C4-2B (cell line): Measurements from ENCODE around the gene PRDM1.

Experiments used
- H3K27ac ChIP-seq: fragments of 450-650 bp; 2 replicates; pipeline ENCODE4 v1.5.1; 2017
- ZFX ChIP-seq: fragments of 450-650 bp; IDR thresholded peaks from 2 replicates; pipeline ENCODE4 v1.6.1; 2017
- TF ChIP-seq, protein P1 (sequence below): fragments of 450-650 bp; conservative IDR thresholded peaks from 2 replicates; pipeline ENCODE4 v1.5.1; 2017; ENCODE audit warnings: mild to moderate bottlenecking

Gene PRDM1

DNA sequence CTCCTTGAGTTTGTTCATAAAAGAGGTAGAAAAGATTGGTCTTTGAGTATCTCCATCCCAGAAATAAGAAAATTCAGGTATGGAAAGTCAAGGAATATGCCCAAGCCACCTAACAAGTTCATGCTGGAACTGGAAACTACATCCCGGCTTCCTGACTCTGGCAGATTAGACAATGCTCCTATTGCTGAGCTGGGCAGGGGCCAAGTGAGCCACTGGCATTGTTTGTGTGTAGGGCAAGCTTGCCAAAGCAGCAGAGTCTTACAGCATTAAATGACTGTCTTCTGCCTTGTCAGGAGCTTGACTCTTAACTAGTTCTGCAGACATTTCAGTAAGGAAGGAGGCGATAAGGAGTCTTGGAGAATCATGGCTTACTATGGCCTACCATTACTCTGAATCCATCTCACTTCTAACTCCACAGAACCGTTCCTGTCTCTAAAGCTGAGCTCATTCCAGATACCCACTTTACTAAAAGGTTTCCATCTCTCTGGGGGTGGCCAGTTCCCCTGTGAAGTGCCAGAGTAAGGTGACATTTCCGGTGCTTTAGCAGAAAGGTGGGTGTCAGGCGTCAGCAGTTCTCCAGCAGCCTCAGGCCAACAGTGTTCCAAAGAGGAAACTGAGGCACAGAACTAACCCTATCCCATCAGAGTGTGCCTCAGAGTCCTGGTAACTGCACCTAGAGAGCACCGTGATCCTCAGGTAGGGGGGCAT lies 30.1 kb downstream of the PRDM1 start:
- H3K27ac ChIP-seq: no peak overlapping the region
- TF ChIP-seq, protein P1, sequence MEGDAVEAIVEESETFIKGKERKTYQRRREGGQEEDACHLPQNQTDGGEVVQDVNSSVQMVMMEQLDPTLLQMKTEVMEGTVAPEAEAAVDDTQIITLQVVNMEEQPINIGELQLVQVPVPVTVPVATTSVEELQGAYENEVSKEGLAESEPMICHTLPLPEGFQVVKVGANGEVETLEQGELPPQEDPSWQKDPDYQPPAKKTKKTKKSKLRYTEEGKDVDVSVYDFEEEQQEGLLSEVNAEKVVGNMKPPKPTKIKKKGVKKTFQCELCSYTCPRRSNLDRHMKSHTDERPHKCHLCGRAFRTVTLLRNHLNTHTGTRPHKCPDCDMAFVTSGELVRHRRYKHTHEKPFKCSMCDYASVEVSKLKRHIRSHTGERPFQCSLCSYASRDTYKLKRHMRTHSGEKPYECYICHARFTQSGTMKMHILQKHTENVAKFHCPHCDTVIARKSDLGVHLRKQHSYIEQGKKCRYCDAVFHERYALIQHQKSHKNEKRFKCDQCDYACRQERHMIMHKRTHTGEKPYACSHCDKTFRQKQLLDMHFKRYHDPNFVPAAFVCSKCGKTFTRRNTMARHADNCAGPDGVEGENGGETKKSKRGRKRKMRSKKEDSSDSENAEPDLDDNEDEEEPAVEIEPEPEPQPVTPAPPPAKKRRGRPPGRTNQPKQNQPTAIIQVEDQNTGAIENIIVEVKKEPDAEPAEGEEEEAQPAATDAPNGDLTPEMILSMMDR: no peak
- no peak for TF ChIP-seq ZFX

DNA sequence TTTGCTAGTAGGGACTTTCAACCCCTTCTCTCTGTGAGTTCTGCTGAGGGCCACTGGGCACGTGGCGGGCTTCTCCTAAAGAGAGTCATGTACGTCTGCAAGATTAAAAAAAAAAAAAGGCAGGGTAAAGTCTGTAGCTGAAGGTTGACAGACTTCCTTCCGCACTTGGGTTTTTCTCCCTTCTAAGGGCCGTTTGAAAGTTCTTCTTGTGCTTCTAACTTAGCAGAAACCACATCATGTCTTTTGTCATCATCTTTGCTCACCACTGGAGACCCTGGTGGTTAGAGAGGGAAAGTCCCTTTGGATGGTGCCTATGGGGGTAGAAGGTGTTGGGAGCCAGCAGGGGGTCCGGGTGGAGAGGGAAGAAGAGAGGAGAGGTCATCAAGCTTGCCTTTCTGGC lies 31.4 kb downstream of the PRDM1 start:
- TF ChIP-seq, protein P1: no peak
- TF ChIP-seq ZFX: no peak
- H3K27ac ChIP-seq: no peak overlapping the region

GRCh38 chr6:106118835-106119431 lies 32.8 kb downstream of the PRDM1 start:
- H3K27ac ChIP-seq: no peak overlapping the region
- TF ChIP-seq, protein P1: no peak
- no peak for TF ChIP-seq ZFX

- no peak overlapping the region for H3K27ac ChIP-seq
- no peak for TF ChIP-seq ZFX
- TF ChIP-seq, protein P1: no peak
These were observed 33.4 kb downstream of the PRDM1 start for GRCh38 chr6:106119546-106119945.

DNA sequence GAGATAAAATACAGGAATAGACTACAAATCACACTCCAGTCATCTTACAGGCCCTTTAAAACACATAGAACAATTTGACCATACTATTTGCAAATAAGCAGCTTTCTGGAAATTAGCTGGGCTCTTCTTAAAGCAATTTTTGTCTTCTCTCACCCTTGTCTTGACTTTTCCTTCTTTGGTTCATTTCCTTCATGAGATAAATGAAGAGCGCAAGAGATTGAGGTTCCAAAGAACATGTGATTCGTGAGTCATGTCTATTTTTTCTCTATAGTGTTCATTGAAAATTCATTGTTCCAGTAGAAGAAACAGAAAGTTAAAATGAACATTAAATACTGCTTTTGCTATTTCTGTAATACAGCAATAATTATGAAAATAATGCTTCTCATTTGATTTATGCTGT lies 33.9 kb downstream of the PRDM1 start:
- no peak for TF ChIP-seq ZFX
- TF ChIP-seq, protein P1: no peak
- H3K27ac ChIP-seq: no peak overlapping the region

DNA sequence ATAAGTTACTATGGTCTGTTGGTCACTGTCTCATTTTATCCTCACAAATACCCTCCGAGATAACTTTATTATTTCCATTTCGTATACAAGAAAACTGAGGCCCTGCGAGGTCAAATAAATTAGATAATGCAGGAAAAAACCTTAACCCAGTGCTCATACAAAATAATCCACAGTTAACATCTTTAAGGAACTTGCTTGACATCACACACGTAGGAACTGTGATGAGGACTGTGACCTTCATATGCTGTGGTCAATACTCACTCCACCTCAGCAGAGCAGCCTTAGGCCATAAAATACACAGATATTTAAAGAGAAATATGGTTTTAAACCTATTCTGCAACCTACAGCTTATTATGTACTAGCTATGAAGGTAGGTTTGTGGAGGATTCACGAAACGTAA lies 34.3 kb downstream of the PRDM1 start:
- TF ChIP-seq, protein P1: no peak
- TF ChIP-seq ZFX: no peak
- H3K27ac ChIP-seq: no peak overlapping the region

- no peak overlapping the region for H3K27ac ChIP-seq
- TF ChIP-seq ZFX: no peak
- TF ChIP-seq, protein P1: no peak
These were observed 36.3 kb downstream of the PRDM1 start for GRCh38 chr6:106122306-106122918.
